Subcutaneous adipose tissue (tissue), 4 donors: ENCODE measurements around the gene BRSK2. TPM values are rescaled to one million over a fixed set of nuclear protein-coding genes. Genes with fewer than 3 reads are reported as not detected.

Experiments used
- CTCF ChIP-seq: fragments of 450-650 bp; IDR thresholded peaks from one replicate; pipeline ENCODE4 v1.5.1; 2016; ENCODE audit warnings: low read depth, mild to moderate bottlenecking, control low read depth, antibody characterized with exemption, moderate library complexity
- total RNA-seq, 4 donors: library from RNA; depleted of rRNA; stranded (reverse); fragments of >200 nt; gene quantifications; one replicate each; pipeline ENCODE4 v1.1.0, GENCODE V29; 2016

Gene BRSK2
- total RNA-seq, 4 donors from 2014 or later, result 0.22 to 0.49 TPM; not detected in 2

DNA sequence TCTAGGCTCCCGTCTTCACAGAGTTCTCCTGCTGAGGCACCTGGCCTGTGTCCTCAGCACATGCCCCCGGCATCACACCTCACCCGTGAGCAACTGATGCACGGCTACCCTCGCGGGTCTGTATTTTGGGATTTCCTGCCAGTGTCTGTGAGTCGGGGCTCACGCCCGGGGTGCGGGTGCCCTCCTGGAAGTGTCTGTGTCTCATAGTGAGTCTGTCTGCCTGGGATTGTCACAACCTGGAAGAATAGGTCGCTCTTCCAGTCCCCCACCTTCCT, 11.4 kb downstream of the BRSK2 start:
- TF ChIP-seq CTCF, result no peak

DNA sequence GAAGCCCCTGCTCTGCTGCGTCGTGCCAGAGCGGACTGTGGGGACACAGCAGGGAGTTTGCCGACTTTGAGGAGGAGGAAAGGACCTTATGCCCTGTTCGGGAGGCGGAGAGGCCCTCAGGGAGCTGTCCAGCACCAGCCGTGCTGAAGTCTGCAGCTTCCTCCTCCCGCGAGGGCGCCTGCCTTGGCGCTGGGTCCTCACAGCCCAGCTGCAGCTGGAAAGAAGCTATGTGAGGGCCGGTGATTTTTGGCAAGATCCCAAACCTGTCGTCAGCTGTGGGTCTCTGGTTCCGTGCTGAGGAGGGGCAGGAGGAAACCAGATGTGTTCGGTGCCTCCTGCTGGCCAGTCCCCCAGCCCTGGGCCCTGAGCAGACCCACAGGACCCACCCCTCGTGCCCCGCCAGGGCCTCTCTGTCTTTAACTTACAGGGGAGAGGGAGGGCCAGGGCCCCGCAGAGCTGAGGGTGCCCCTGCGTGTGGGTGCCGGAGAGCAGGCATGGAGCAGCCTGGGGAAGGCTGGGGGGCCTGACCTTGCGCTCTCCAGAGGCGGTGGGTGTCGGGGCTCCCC, 12.0 kb downstream of the BRSK2 start:
- no peak for TF ChIP-seq CTCF

DNA sequence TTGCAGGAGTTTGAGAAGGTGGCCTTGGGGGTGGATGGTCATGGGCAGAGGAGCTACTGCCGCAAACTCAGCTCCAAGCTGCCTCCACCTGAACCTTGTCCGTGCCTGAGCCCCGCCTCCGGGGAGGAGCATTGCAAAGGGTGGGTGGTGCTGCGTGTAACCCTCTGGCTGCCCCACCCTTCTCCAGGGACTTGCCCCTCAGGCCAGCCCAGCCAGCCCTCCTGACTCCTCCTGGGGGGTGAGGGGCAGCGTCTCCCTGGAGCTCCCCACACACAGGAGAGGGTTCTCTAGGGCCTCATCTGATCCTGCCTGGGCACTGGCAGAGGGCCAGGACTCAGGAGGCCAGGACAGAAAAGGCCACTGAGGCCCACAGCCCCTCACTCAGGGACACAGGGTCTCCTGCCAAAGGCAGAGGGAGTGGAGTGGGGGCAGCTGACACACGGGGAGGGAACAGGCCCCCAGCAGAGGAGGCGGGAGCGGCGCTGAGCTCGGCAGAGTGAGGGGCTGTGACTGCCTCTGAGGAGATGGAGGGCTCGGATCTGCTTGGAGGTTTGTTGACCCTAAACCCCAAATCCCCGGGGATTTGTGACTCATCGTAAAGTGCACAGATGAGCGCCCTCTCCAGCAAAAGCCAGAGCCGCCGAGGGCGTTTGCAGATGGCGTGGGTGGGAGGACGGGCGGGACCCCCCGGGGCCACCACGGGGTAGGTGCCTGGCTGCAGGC, 12.8 kb downstream of the BRSK2 start:
- no peak for TF ChIP-seq CTCF

- TF ChIP-seq CTCF, result no peak
Measured at GRCh38 chr11:1403078-1403620, 13.4 kb downstream of the BRSK2 start.

DNA sequence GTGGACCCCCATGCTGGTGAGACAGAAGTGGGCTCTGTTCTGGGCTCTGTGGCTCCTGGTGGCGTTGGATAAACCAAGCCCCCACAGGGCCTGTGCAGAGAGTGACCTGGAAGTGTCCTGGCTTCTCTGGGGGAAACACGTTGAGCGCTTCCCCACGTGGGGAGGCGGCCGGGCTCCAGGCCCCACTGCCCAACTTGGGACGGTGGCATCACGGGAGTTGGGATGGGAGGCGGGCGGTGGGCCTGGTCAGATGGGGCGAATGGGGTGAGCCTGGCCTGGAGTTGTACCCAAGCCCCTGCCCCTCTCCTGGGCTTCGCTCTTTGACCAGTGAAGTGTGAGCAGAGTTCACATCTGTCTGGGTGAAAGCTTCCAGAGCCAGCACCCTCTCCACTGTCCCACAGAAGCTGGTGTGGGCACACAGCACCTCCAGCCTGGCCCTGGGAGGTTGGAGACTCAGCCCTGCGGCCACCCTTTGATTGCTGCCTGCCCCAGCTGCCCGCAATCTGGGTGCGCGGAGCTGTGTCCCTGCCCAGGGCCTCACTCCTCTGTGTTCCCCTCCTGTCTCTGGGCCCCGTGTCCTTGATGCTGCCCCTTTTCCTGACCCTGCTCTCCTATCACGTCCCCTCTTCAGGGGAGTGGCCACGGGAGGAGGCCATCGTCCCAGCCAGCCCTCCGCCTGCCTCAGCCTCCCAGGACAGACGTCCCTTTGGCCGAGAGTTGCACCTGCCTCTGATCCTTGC, 14.2 kb downstream of the BRSK2 start:
- TF ChIP-seq CTCF, result no peak

GRCh38 chr11:1404461-1405185, 14.9 kb downstream of the BRSK2 start:
- TF ChIP-seq CTCF, result no peak
